Natural killer cell (primary cell): ENCODE data around the gene CDC45. TPM values are rescaled to one million over a fixed set of nuclear protein-coding genes. Genes with fewer than 3 reads are reported as not detected.

Experiments used
- ATAC-seq, 3 donors: fragments of 150-1000 bp in 2 of 3; fragments of 200-7000 bp in 1 of 3; cut with Tn5 transposase; 1 replicate in 1 of 3; 2 replicates in 2 of 3; pipeline ENCODE4 v1.10.0; 2021; ENCODE audit warnings: mild to moderate bottlenecking in 2 of 3, moderate library complexity in 2 of 3
- DNase-seq, 2 donors: peaks; one replicate each; pipeline versions ENCODE4 v3.0.0 to v3.0.0-alpha.2; 2013 to 2021; ENCODE audit warnings: mixed read lengths in 1 of 2
- H3K27ac ChIP-seq: one replicate; pipeline ENCODE4 v1.5.1; 2013; ENCODE audit warnings: mild to moderate bottlenecking, low read length
- H3K27me3 ChIP-seq: one replicate; pipeline ENCODE4 v1.6.1; 2013; ENCODE audit warnings: low read length; ENCODE audit not compliant: control insufficient read depth, insufficient read depth
- H3K36me3 ChIP-seq: one replicate; pipeline ENCODE4 v1.6.1; 2013; ENCODE audit warnings: low read length; ENCODE audit not compliant: control insufficient read depth, insufficient read depth
- H3K4me1 ChIP-seq: one replicate; pipeline ENCODE4 v1.6.1; 2013; ENCODE audit warnings: low read length; ENCODE audit not compliant: control insufficient read depth, insufficient read depth
- H3K4me3 ChIP-seq: one replicate; pipeline ENCODE4 v1.5.1; 2013; ENCODE audit warnings: low read length
- H3K9me3 ChIP-seq: one replicate; pipeline ENCODE4 v1.6.1; 2013; ENCODE audit warnings: low read length; ENCODE audit not compliant: control insufficient read depth, insufficient read depth
- H3K27ac Mint-ChIP-seq, 2 donors: one replicate each; pipeline ENCODE4 v1.8.0; 2022; ENCODE audit warnings: mild to moderate bottlenecking in 2 of 2, mixed read lengths in 2 of 2, moderate library complexity in 1 of 2
- H3K27me3 Mint-ChIP-seq, 2 donors: one replicate each; pipeline ENCODE4 v1.8.0; 2022; ENCODE audit warnings: low read depth in 2 of 2, mixed read lengths in 2 of 2
- H3K36me3 Mint-ChIP-seq: one replicate; pipeline ENCODE4 v1.8.0; 2022; ENCODE audit warnings: mixed read lengths
- H3K4me1 Mint-ChIP-seq, 2 donors: one replicate each; pipeline ENCODE4 v1.8.0; 2022; ENCODE audit warnings: mixed read lengths in 2 of 2
- H3K4me3 Mint-ChIP-seq: one replicate; pipeline ENCODE4 v1.8.0; 2022; ENCODE audit warnings: mild to moderate bottlenecking, moderate library complexity, mixed read lengths
- H3K9me3 Mint-ChIP-seq, 2 donors: one replicate each; pipeline ENCODE4 v1.8.0; 2022; ENCODE audit warnings: mixed read lengths in 2 of 2
- WGBS: methylation state at CpG from one replicate; pipeline ENCODE4 v1.1.7; 2013; ENCODE audit warnings: missing lambda C conversion rate; ENCODE audit not compliant: insufficient coverage; 5-methylcytosine and 5-hydroxymethylcytosine counted together
- intact Hi-C: fragments of 100-400 bp; cut with micrococcal nuclease; formaldehyde crosslinking; loops from one replicate; pipeline ENCODE4 v1.14.2; 2022
- total RNA-seq, 4 donors: library from RNA; stranded (reverse); fragments of 120-200 nt in 1 of 4; gene quantifications; one replicate each; pipeline versions ENCODE4 v1.2.3 to v1.2.4, GENCODE V29; 2013 to 2022
- TF ChIP-seq, protein P1 (sequence below): fragments of 200-600 bp; IDR thresholded peaks from one replicate; pipeline ENCODE4 v1.8.0; 2022; ENCODE audit warnings: antibody characterized with exemption

Gene CDC45
- total RNA-seq, 3 donors from 2014 or later (not counting 1 experiment from before 2014, with no cell fraction given), result 1.6 to 4.8 (median 3.3) TPM

DNA sequence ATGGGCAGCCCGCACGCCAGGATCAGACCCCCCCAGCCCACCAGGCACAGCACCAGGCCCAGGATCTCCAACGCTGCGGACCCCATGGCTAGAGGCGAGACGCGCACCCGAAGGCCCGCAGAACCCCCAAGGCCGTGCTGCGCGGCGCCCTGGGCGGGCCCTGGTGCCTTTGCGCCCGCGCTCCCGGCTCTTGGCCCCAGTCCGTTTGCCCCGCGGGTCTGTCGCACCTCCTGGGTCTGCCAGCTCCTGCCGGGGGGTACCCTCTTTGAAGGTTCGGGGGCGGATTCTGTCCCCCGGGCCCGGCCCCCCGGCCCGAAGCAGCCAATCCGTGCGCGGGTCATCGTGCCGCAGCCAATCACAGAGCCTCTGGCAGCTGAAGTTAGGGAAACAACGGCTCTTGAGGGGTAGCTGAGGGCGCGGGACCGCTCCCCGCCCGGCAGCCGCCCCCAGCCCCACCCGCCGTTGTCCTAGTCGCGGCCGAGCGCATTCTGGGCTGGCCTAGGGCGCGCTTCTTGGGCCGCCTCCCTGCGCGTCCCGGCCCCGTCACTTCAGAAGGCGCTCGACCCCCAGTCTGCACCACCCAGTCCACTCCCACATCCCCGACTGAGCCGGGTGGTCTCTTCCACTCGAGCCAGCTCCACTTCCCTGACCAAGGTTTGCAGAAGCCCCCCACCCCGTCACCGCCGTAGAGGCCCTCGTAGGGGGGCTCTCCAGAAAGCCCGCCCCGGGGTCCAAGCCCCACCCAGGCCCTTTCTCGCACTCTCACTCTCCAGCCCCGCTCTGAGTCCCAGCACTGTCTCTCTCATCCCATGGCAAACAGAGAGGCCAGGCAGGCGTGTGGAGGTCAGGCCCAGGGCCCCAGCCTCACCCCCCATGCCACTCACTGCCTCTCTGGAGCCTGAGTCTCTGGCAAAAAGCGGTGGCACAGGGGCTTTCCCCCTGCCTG lies 44.7 kb downstream of the CDC45 start, which contains the start of gene CLDN5:
Gene CLDN5 (minus strand): TSS at position 241 of the 946 bp plus-strand sequence. CDS start 155 bp downstream, at position 86.
- TF ChIP-seq, protein P1, sequence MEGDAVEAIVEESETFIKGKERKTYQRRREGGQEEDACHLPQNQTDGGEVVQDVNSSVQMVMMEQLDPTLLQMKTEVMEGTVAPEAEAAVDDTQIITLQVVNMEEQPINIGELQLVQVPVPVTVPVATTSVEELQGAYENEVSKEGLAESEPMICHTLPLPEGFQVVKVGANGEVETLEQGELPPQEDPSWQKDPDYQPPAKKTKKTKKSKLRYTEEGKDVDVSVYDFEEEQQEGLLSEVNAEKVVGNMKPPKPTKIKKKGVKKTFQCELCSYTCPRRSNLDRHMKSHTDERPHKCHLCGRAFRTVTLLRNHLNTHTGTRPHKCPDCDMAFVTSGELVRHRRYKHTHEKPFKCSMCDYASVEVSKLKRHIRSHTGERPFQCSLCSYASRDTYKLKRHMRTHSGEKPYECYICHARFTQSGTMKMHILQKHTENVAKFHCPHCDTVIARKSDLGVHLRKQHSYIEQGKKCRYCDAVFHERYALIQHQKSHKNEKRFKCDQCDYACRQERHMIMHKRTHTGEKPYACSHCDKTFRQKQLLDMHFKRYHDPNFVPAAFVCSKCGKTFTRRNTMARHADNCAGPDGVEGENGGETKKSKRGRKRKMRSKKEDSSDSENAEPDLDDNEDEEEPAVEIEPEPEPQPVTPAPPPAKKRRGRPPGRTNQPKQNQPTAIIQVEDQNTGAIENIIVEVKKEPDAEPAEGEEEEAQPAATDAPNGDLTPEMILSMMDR, result no peak
- Mint-ChIP-seq H3K27ac (no peak within 1 kb of the TSS), H3K9me3 (no peaks in the 10 kb centered on the region), H3K4me1 (peaks cover 0 to 9% of the 10 kb centered on the region in 2 donors), H3K27me3 (peaks cover 0 to 20% of the 10 kb centered on the region in 2 donors), H3K4me3 (no peak within 1 kb of the TSS), H3K36me3 (no peaks in the 10 kb centered on the region)
- intact Hi-C loops, result no loop called here
- ATAC-seq (no peak), DNase-seq (no peak)
- H3K4me1 ChIP-seq, result peaks cover 5% of the 10 kb centered on the region
- no peak within 1 kb of the TSS for H3K27ac ChIP-seq
- no peaks in the 10 kb centered on the region for H3K36me3 ChIP-seq
- no peak within 1 kb of the TSS for H3K4me3 ChIP-seq
- WGBS, result 10% methylated on average over 69 of the region's 69 CpGs
- no peaks in the 10 kb centered on the region for H3K9me3 ChIP-seq
- H3K27me3 ChIP-seq, result peaks cover 11% of the 10 kb centered on the region

DNA sequence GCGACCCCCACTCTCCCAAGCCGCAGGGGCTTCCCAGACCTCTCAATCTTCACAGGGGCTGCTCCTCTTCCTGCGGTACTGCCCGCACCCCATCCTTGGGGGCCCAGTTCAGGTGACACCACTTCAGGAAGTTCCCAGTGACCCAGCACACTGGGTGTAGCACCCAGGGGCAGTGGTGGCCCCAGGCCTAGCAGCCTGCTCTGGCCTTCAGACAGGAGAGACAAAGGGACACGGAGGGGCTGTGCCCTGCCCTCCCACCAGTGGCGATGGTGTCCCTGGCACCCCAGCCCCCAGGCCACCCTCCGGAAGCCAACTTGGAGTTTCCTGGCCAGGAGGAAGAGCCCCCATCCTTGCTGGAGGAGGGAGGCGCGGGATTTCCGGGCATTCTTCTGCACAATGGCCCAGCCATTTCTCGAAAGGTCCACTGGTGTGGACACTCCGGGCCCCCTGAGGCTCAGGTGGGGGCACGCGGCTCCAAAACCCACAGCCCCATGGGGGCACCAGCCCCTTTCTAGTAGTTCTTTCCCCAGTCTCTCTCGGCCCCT lies 45.5 kb downstream of the CDC45 start:
- H3K27me3 Mint-ChIP-seq, result peaks cover 0 to 20% of the 10 kb centered on the region in 2 donors
- H3K9me3 Mint-ChIP-seq, result no peaks in the 10 kb centered on the region
- H3K9me3 ChIP-seq, result no peaks in the 10 kb centered on the region
- ATAC-seq (no peak), DNase-seq (no peak)
- H3K27me3 ChIP-seq, result peaks cover 11% of the 10 kb centered on the region
- H3K36me3 Mint-ChIP-seq, result no peaks in the 10 kb centered on the region
- H3K27ac Mint-ChIP-seq, result no peak overlapping the region
- H3K4me1 ChIP-seq, result peaks cover 5% of the 10 kb centered on the region
- peaks cover 0 to 9% of the 10 kb centered on the region in 2 donors for H3K4me1 Mint-ChIP-seq
- H3K36me3 ChIP-seq, result no peaks in the 10 kb centered on the region
- 81% methylated on average over 15 of the region's 15 CpGs for WGBS
- intact Hi-C loops, result no loop called here
- TF ChIP-seq, protein P1, result no peak
- no peak overlapping the region for H3K4me3 Mint-ChIP-seq
- no peak overlapping the region for H3K27ac ChIP-seq
- no peak overlapping the region for H3K4me3 ChIP-seq

DNA sequence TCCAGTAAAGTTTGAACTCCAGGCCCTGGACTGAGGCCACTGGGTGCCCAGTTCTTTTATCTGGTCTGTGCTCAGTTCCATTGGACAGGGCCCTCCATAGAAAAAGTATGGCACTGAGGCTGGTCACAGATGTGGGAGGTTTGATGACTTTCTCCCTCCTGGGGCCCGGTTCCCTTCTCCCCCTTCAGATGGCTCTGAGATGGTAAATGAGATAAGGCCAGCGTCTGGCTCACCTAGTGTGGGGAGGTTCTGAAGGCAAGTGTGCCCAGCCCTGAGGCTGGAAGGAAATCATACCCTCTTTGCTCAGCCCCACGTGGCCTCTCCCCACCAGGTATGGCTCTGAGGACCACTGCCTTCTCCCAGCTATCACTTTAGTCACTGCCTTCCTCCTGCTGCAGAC lies 45.9 kb downstream of the CDC45 start:
- H3K9me3 ChIP-seq, result no peaks in the 10 kb centered on the region
- Mint-ChIP-seq H3K36me3 (no peaks in the 10 kb centered on the region), H3K9me3 (no peaks in the 10 kb centered on the region), H3K27ac (no peak overlapping the region), H3K27me3 (peaks cover 0 to 20% of the 10 kb centered on the region in 2 donors), H3K4me3 (no peak overlapping the region), H3K4me1 (peaks cover 0 to 9% of the 10 kb centered on the region in 2 donors)
- peaks cover 11% of the 10 kb centered on the region for H3K27me3 ChIP-seq
- WGBS, result 70% methylated on average over 2 of the region's 3 CpGs
- no peak for ATAC-seq
- no peak for DNase-seq
- peaks cover 5% of the 10 kb centered on the region for H3K4me1 ChIP-seq
- TF ChIP-seq, protein P1, result no peak
- no peak overlapping the region for H3K27ac ChIP-seq
- H3K36me3 ChIP-seq, result no peaks in the 10 kb centered on the region
- H3K4me3 ChIP-seq, result no peak overlapping the region
- intact Hi-C loops, result no loop called here
